Thoracic aorta (tissue), 2 donors: Measurements from ENCODE around the gene RNF121. TPM values are rescaled to one million over a fixed set of nuclear protein-coding genes. Genes with fewer than 3 reads are reported as not detected.

ENCODE experiments used
- ATAC-seq: fragments of 150-250 bp; one replicate; pipeline ENCODE4 v1.8.0; 2017; ENCODE audit warnings: low read depth; ENCODE audit not compliant: insufficient number of reproducible peaks, low FRiP score
- DNase-seq: peaks from one replicate; pipeline ENCODE4 v3.0.0-alpha.2; 2020; ENCODE audit warnings: low spot score
- H3K27ac ChIP-seq, 2 donors: fragments of 200-600 bp; sonication (generic); 1 replicate in 1 of 2; 2 replicates in 1 of 2; pipeline ENCODE4 v1.5.1; 2016; ENCODE audit warnings: mild to moderate bottlenecking in 2 of 2, moderate library complexity in 2 of 2
- H3K27me3 ChIP-seq: fragments of 200-600 bp; sonication (generic); replicated peaks from 2 replicates; pipeline ENCODE4 v1.6.0; 2016; ENCODE audit warnings: mild to moderate bottlenecking; ENCODE audit not compliant: insufficient read depth
- H3K36me3 ChIP-seq: fragments of 200-600 bp; sonication (generic); one replicate; pipeline ENCODE4 v1.5.1; 2016
- H3K4me1 ChIP-seq, 2 donors: fragments of 200-600 bp; sonication (generic); 1 replicate in 1 of 2; 2 replicates in 1 of 2; pipeline versions ENCODE4 v1.5.1 to v1.6.0; 2016; ENCODE audit warnings: low read depth in 2 of 2, mild to moderate bottlenecking in 1 of 2; ENCODE audit not compliant: control insufficient read depth in 1 of 2
- H3K4me3 ChIP-seq: fragments of 200-600 bp; sonication (generic); 2 replicates; pipeline ENCODE4 v1.5.1; 2016; ENCODE audit warnings: mild to moderate bottlenecking
- H3K9me3 ChIP-seq: fragments of 200-600 bp; sonication (generic); 2 replicates; pipeline ENCODE4 v1.5.1; 2016
- CTCF ChIP-seq: fragments of 200-600 bp; sonication (generic); IDR thresholded peaks from one replicate; pipeline ENCODE4 v1.5.1; 2019; ENCODE audit warnings: antibody characterized with exemption
- total RNA-seq, 2 donors: library from RNA; depleted of rRNA; stranded (reverse); fragments of >200 nt; gene quantifications; one replicate each; pipeline versions ENCODE4 v1.1.0 to v1.2.3, GENCODE V29; 2016

Gene RNF121
- total RNA-seq, 2 donors from 2014 or later = 50.2 to 74.6 TPM

GRCh38 chr11:71977090-71977489 lies 48.2 kb downstream of the RNF121 start:
- peaks cover 6% of the 10 kb centered on the region for H3K36me3 ChIP-seq
- H3K9me3 ChIP-seq = no peaks in the 10 kb centered on the region
- DNase-seq = no peak
- ATAC-seq = no peak
- H3K4me3 ChIP-seq = no peak overlapping the region
- no peaks in the 10 kb centered on the region for H3K27me3 ChIP-seq
- no peaks in the 10 kb centered on the region for H3K4me1 ChIP-seq
- TF ChIP-seq CTCF = no peak
- H3K27ac ChIP-seq = no peak overlapping the region

GRCh38 chr11:71977743-71978418 lies 49.0 kb downstream of the RNF121 start:
- no peak overlapping the region for H3K4me3 ChIP-seq
- H3K27ac ChIP-seq = no peak overlapping the region
- peaks cover 7% of the 10 kb centered on the region for H3K36me3 ChIP-seq
- peak; percentile 76 for TF ChIP-seq CTCF
- H3K9me3 ChIP-seq = no peaks in the 10 kb centered on the region
- no peaks in the 10 kb centered on the region for H3K27me3 ChIP-seq
- DNase-seq = no peak
- no peaks in the 10 kb centered on the region for H3K4me1 ChIP-seq
- ATAC-seq = peak; percentile 67

GRCh38 chr11:71979094-71979493 lies 50.2 kb downstream of the RNF121 start:
- ATAC-seq (no peak), DNase-seq (no peak)
- Histone ChIP-seq H3K4me1 (no peaks in the 10 kb centered on the region), H3K4me3 (no peak overlapping the region), H3K36me3 (peaks cover 10% of the 10 kb centered on the region), H3K27ac (no peak overlapping the region), H3K9me3 (no peaks in the 10 kb centered on the region), H3K27me3 (no peaks in the 10 kb centered on the region)
- TF ChIP-seq CTCF = no peak

GRCh38 chr11:71979602-71980001 lies 50.8 kb downstream of the RNF121 start:
- ATAC-seq (no peak), DNase-seq (no peak)
- Histone ChIP-seq H3K27ac (no peak overlapping the region), H3K27me3 (no peaks in the 10 kb centered on the region), H3K36me3 (peaks cover 10% of the 10 kb centered on the region), H3K4me1 (no peaks in the 10 kb centered on the region), H3K4me3 (no peak overlapping the region), H3K9me3 (no peaks in the 10 kb centered on the region)
- no peak for TF ChIP-seq CTCF

GRCh38 chr11:71986131-71986530 lies 57.3 kb downstream of the RNF121 start:
- no peaks in the 10 kb centered on the region for H3K27me3 ChIP-seq
- H3K4me1 ChIP-seq = peaks cover 12 to 23% of the 10 kb centered on the region in 2 donors
- DNase-seq (no peak), ATAC-seq (no peak)
- TF ChIP-seq CTCF = no peak
- no peak overlapping the region for H3K4me3 ChIP-seq
- no peaks in the 10 kb centered on the region for H3K9me3 ChIP-seq
- H3K27ac ChIP-seq = no peak overlapping the region
- H3K36me3 ChIP-seq = peaks cover 14% of the 10 kb centered on the region
